HL-60/S4 (cell line): ENCODE measurements around the gene SEC23IP.
"Not testable (repeated sequence)": the region's sequence is repeated elsewhere in the genome, so short reads cannot be mapped to it uniquely, and the experiment has no call there.

Experiments
- in situ Hi-C: fragments of 300-500 bp; cut with MboI; formaldehyde crosslinking; loops from 2 replicates; pipeline ENCODE4 v1.14.3; 2022; ENCODE audit warnings: low sequenced_read_pairs

Gene SEC23IP

GRCh38 chr10:119892188-119893065 lies at the start of gene SEC23IP:
Gene SEC23IP, plus strand, starts transcription at chr10:119892730. Its CDS starts 53 bp downstream, at chr10:119892783.
- in situ Hi-C loops, result no loop called here

DNA sequence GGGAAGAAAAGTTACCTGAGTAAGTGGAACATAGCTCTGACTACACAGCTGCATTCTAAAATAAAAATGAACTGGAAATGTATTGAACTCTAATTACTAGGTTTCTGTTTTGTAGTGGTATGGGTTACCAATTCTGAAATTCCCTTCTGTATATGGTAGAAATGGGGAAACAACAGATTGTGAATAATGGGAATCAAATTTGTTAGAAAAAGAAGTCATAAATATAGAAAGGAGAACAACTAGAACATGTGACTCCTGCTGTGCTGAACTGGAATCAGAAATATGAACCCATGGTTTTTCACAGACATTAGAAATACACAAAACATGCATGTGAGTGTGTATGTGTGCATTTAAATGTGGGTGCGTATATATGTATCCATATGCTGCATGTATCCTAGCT lies 46.9 kb upstream of the SEC23IP start:
- in situ Hi-C loops, result no loop called here

DNA sequence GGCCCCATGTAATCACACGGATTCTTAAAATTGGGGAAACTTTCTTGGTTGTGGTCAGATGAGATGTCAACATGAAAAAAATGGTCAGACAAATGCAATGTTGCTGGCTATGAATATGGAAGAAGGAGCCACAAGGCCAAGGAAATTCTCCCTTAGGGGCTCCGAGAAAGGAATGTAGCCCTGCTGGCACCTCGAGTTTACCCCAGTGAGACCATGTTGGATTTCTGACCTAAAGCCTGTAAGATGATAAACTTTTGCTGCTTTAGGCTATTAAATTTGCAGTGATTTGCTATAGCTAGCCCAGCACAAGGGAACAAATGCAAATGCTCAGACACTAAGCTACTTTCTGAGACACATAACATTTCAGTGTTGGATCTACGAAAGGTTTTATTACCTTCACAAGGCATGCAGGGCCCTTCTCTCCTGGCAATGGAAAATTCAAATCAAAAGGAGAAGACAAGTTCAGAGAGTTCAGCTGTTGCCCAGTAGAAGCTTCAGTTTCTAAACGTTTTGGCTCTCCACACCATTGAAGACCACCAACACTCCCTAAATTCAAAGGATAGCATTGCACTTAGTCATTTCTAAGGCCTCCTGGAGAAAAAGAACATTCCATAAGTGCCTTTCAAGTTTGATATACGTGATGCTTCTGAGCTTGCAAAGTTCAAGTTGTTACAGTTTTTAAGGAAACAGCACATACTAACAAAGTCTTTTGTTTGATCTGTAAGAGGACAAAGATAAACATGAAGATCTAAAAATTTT lies 43.3 kb upstream of the SEC23IP start:
- in situ Hi-C loops, result no loop called here

- in situ Hi-C loops, result loop anchor here (10.0 kb wide), 1 partner anchor 105 kb away; no protein-coding TSS in a partner anchor
Observed at GRCh38 chr10:119849944-119850343, 42.6 kb upstream of the SEC23IP start.

DNA sequence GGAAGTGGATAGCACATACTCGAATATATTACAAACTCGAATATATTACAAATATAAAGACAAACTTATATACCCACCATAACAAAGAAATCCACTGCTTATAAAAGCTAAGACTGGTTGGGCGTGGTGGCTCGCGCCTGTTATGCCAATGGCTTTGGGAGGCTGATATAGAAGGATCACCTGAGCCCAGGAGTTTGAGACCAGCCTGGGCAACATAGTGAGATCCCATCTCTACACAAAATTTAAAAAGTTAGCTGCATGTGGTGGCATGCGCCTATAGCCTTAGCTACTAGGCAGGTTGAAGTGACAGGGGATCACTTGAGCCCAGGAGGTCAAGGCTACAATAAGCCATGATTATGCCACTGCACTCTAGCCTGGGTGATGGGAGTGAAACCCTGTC lies 40.3 kb upstream of the SEC23IP start:
- in situ Hi-C loops, result loop anchor here (10.0 kb wide), 1 partner anchor 107 kb away; no protein-coding TSS in a partner anchor

DNA sequence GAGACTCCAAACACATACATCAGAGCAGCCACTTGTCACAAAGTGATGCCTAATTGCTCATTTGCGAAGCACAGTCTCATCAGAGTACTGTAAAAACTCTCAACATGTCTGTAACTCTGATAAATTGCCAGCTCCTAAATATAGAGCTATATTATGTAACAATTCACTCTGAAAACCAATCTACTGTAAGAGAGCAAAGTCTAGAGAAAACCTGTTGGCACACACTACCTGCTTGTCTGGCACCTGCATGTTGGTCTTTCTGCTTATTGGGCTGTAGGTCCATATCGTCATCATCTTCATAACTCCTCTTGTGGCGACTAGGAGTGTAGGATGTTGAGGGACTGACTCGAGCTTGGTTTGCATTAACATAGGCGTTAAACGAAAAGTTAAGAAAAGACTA lies 39.7 kb upstream of the SEC23IP start:
- in situ Hi-C loops, result loop anchor here (10.0 kb wide), 1 partner anchor 108 kb away; no protein-coding TSS in a partner anchor

GRCh38 chr10:119853574-119853973 lies 39.0 kb upstream of the SEC23IP start:
- in situ Hi-C loops, result loop anchor here (10.0 kb wide), 1 partner anchor 109 kb away; no protein-coding TSS in a partner anchor

GRCh38 chr10:119858063-119858462 lies 34.5 kb upstream of the SEC23IP start:
- in situ Hi-C loops, result loop anchor here (10.0 kb wide), 1 partner anchor 113 kb away; no protein-coding TSS in a partner anchor

DNA sequence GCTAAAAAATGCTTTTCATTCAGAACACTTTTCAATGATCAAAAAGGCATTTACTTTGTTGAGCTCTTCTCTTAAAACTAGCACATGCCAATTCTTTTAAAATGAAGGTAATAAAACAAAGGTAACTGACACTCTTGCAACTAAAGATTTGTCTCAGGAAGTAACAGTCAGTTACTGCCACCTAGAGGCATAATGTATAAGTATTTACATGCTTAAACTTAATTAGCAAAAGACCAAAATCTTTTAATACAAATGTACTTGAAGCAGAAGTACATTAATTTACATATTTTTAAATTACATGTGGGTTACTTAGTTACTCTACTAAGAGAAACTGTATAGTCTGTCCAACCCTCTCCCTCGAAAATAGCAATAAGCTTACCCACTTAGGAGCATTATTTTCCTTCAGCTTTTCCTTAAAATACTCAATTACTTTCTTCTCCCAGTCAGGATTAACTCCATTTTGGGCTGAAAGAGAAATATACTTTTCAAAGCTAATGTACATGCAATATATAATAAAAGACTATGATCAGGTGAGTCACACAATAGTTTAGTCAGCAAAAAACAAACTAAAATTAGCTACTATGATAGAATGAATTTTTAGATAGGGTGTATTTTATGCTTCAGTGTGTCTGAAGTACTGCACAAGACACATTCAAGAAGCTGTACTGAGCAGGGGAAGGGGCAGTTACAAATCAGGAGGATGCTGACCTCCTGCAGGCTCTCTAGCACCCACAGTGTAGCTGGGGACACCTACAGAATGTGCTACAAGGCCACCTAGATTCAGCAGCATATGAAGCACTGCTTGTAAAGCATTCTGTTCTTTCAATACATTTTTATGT lies 32.9 kb upstream of the SEC23IP start:
- in situ Hi-C loops, result loop anchor here (10.0 kb wide), 1 partner anchor 115 kb away; no protein-coding TSS in a partner anchor

DNA sequence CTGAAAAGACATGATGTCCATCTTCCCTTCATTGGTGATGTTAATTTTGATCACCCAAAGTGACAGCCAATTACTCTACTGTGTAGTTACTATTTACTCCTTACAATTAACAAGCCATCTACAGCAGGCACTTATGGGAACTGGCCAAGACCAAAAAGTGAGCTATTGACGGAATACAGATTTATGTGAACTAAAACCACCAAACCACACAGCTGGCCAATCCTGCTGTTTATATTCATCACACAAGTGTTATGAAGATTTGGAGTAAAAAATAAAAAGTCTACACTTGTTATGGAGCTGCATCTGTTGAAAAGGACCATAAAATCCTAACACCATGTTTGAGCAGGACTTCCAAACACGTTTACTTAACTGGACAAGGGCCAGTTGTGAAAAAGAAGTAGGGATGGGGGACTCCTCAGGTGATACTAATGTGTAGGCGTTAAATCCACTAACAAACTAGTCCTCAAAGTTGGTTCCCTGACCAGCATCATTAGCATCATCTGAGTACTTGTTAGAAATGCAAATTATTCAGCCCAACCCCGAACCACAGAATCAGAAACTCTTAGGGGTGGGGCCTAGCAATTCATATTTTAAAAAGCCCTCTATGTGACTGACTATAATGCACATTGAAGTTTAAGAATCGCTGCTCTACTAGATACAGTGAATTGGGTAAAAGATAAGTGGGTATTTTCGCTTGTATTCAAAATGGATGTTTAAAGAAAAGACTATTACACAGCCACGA lies 31.5 kb upstream of the SEC23IP start:
- in situ Hi-C loops, result no loop called here

GRCh38 chr10:119862524-119862923 lies 30.0 kb upstream of the SEC23IP start:
- in situ Hi-C loops, result no loop called here

DNA sequence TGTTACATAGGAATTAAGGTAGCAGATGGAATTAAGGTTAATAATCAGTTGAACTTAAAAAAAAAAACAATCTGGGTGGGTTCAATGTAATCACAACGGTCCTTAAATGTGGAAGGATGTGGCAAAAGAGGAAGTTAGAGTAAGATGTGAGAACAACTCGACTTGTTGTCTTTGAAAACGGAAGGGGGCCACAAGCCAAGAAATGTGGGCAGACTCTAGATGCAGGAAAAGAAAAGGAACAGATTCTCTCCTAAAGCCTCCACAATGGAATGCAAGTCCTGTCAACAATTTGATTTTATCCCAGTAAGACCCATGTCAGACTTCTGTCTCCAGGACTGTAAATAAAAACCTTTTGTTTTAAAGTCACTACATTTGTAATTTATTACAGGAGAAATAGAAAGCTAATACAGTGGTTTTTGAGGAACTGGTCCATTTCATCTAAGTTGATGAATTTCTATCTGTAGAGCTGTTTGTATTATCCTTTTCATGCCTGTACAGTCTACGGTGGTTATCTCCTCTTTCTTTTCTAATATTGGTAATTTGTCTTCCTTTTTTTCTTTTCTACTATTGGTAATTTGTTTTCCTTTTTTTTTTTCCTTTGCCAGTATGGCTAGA lies 28.5 kb upstream of the SEC23IP start:
- in situ Hi-C loops, result no loop called here

- in situ Hi-C loops, result no loop called here
Observed at GRCh38 chr10:119865699-119866240, 26.8 kb upstream of the SEC23IP start.

- in situ Hi-C loops, result no loop called here
Observed at GRCh38 chr10:119867317-119867716, 25.2 kb upstream of the SEC23IP start.

- in situ Hi-C loops, result not testable (repeated sequence)
Observed at GRCh38 chr10:119869398-119869797, 23.1 kb upstream of the SEC23IP start.

- in situ Hi-C loops, result no loop called here
Observed at GRCh38 chr10:119871881-119872609, 20.5 kb upstream of the SEC23IP start.

- in situ Hi-C loops, result no loop called here
Observed at GRCh38 chr10:119872610-119872859, 20.0 kb upstream of the SEC23IP start, which contains the start of gene MCMBP. Gene MCMBP, minus strand, starts transcription at chr10:119872843. Its CDS starts 259 bp downstream, at chr10:119872584.

DNA sequence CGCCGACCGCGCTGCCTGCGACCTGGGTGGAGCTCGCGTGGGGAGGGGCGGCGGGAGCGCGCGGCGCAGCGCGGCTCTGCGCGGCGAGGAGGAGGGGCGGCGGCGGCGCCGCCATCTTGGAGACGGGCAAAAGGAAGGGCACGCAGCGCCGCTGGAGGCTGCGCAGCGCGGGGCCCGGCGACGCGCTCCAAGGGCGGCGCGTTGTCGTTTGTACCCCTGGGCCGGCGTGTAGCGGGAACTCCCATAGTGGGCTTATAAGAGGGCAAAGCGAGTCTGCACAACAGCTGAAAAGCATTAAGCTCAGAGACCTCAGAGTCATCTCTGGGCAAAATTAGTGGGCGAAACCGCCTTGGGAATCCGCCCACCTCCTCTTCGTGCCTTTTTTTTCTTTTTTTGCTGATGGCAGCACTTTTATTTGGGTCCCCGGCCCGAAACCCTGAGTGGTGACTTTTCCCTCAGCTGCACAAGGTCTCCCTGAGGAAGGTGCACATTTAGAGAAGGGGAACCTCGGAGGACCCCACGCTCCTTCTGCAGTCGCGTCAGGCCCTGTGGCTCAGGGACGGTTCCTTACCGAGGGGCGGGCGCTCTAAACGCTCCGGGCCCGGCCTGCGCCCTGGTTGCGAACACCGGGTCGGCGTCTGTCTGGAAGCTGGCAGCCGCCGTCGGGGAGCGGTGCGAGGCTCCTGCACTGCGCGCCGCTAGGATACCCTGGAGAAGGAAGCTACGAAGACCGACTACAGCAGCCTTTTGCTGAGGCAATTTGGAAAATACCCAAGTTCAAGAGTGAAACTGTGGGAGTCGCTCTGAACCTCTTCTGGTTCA lies 19.5 kb upstream of the SEC23IP start:
- in situ Hi-C loops, result no loop called here
